Activated gamma-delta T cell (primary cell): ENCODE data around the gene SIDT1.

Source experiments
- DNase-seq: peaks from one replicate; lab custom pipeline; 2025; lab: John Stamatoyannopoulos, UW

SIDT1 gene

GRCh38 chr3:113546414-113546893, 14.1 kb downstream of the SIDT1 start:
- no peak for DNase-seq

- DNase-seq: no peak
Measured at GRCh38 chr3:113548501-113548900, 16.1 kb downstream of the SIDT1 start.

GRCh38 chr3:113551820-113552219, 19.5 kb downstream of the SIDT1 start:
- DNase-seq: no peak

DNA sequence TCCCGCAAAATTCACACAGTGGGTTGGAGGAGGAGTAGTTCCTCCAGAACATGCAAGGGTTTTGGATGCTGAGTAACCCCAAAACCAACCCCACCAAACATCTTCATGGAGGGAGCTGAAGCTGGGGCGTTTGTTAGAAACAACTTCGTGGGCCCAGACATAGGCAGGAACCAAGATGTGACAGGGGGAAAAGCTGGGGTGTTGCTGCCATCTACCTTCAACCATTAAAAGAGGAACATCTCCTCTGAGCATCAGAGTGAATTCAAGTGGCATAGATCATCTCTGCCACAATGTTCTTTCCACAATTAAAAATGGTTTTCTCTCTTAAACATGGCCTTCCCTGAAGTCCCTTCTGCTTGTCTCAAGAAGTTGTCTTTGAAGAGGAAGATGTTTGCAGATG, 20.5 kb downstream of the SIDT1 start:
- no peak for DNase-seq

DNA sequence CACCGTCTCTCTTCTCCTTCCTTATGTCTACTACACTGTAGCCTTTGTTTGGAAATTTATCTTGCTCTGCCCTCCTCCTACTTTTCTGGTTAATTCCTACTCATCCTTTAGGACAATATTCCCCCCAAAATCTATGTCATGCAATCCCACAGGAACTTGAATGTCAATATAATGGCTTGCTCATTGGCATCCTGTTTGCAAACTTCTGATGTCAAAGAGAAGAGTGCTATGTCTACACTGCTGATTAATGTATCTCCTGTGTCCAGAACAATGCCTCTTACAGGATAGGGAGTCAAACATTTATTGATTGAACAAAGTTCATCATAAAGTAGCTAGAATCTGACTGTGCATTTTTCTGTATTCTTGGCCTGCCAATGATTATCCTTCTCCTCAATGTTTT, 22.8 kb downstream of the SIDT1 start:
- no peak for DNase-seq

GRCh38 chr3:113556316-113556945, 24.1 kb downstream of the SIDT1 start:
- DNase-seq: no peak

DNA sequence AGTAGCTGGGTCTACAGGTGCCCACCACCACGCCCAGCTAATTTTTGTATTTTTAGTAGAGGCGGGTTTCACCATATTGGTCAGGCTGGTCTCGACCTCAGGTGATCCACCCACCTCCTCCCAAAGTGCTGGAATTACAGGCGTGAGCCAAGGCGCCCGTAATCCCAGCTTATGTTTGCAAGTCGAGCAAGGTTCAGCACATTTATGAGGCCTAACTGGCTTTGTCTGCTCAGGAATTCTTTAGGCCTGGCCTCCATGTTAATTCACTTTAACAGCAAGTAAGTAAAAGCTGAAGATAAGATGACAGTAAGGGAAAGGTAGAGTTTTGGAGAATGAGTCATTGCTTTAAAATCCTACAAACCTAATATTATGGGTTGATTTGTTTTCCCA, 24.6 kb downstream of the SIDT1 start:
- no peak for DNase-seq

DNA sequence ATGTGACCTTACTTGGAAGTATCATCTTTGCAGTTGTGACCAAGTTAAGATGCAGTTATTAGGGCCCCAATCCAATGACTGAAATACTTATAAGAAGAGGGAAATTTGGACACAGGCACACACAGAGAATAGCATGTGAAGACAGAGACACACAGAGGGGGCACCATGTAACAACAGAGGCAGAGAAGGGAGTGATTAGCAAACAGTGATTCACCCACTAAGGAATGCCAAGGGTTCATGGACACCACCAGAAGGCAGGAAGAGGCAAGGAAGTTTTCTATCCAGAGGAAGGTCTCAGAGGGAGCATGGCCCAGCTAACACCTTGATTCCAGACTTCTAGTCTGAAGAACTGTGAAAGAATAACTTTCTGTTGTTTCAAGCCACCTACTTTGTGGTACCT, 25.0 kb downstream of the SIDT1 start:
- DNase-seq: no peak

- DNase-seq: no peak
Measured at GRCh38 chr3:113559009-113559408, 26.7 kb downstream of the SIDT1 start.

- DNase-seq: no peak
Measured at GRCh38 chr3:113560271-113560670, 27.9 kb downstream of the SIDT1 start.

- no peak for DNase-seq
Measured at GRCh38 chr3:113560831-113561623, 28.7 kb downstream of the SIDT1 start.

GRCh38 chr3:113565555-113565954, 33.2 kb downstream of the SIDT1 start:
- no peak for DNase-seq

GRCh38 chr3:113570158-113570557, 37.8 kb downstream of the SIDT1 start:
- DNase-seq: no peak

GRCh38 chr3:113571360-113571759, 39.0 kb downstream of the SIDT1 start:
- no peak for DNase-seq

DNA sequence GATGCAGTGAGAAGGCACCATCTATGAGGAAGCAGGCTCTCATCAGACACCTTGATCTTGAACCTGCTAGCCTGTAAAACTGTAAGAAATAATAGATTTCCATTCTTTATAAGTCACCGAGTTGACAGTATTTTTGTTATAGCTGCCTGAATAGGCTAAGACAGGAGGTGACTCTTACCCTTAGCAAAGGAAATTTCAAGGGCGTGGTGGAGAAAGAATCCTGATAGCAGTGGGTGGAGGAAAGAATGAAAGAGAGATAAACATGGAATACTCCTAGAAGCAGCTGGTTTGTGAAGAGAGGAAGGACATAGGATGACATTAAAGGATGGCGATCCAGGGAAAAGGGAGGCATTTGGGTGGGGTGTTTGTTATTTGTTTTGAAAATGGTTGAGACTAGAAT, 41.4 kb downstream of the SIDT1 start:
- no peak for DNase-seq

GRCh38 chr3:113574213-113574612, 41.9 kb downstream of the SIDT1 start:
- no peak for DNase-seq

GRCh38 chr3:113575206-113575605, 42.9 kb downstream of the SIDT1 start:
- DNase-seq: no peak

DNA sequence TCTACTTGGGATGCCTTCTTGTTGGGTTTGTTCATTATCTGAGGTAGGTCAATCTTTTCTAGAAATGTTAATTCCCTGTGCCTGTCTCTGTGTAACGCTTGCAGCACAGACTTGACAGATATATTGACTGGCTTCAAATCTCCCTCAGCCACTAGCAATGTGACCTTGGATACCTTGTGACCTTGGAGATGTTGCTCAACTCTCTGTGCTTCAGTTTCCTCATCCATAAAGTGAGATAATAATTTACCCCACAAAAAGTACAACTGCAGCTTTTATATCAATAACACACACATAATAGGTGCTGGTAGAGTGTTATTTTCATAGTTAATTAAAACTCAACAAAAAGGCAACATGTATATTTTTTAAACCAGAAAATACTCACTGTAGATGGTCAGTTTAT, 52.9 kb downstream of the SIDT1 start:
- DNase-seq: no peak

DNA sequence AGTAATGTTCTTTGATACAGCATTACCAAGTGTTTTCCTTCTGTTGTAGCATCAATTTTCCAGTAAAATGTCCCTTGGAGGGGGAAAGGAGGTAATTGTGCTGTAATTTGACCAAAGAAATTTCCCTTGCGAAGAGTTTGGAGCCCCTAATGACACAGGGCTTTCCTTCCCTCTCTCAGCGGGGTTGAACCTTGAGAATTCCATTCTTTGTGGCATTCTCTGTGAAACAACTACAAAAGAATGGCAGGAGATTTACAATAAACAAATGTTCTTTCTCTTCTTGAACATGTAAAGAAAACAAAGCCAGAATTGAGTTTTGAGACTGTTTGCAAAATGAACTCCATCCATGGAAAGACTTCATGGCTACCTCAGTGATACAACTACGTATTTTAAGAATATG, 53.4 kb downstream of the SIDT1 start:
- no peak for DNase-seq

GRCh38 chr3:113588806-113589205, 56.5 kb downstream of the SIDT1 start:
- no peak for DNase-seq

DNA sequence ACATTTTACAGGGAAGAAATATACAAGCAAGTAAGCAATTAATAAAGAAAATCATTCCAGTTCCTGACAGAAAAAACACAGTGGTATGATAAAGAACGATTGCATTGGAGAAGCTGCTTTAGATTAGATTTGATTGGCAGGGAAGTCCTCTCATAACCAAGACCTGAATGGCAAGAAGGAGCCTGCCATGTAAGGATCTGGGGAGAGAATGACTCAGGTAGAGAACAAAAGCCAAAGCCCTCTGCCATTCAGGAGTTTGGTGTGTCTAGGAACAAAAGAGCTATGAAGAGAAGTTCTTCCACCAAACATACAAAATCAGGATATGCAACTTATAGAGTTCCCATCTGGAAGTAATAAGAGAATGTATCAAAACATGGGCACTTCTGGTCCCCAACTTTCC, 57.6 kb downstream of the SIDT1 start:
- no peak for DNase-seq

DNA sequence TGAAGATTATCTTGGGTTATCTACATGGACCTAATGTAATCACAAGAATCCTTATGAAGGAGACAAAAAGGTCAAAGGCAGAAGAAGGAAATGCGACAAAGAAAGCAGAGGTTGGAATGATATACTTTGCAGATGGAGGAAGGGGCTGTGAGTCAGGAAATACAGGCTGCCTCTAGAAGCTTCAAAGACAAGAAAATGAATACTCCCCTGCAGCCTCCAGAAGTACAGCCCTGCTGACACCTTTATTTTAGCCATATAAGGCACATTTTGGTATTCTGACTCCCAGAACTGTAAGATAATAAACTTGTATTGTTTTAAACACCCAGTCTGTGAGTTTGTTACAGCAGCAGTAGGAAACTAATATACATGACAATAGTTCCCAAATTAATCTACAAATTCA, 58.6 kb downstream of the SIDT1 start:
- no peak for DNase-seq

GRCh38 chr3:113594066-113594465, 61.7 kb downstream of the SIDT1 start:
- no peak for DNase-seq
